ENCODE data around the gene SNU13.

DNA sequence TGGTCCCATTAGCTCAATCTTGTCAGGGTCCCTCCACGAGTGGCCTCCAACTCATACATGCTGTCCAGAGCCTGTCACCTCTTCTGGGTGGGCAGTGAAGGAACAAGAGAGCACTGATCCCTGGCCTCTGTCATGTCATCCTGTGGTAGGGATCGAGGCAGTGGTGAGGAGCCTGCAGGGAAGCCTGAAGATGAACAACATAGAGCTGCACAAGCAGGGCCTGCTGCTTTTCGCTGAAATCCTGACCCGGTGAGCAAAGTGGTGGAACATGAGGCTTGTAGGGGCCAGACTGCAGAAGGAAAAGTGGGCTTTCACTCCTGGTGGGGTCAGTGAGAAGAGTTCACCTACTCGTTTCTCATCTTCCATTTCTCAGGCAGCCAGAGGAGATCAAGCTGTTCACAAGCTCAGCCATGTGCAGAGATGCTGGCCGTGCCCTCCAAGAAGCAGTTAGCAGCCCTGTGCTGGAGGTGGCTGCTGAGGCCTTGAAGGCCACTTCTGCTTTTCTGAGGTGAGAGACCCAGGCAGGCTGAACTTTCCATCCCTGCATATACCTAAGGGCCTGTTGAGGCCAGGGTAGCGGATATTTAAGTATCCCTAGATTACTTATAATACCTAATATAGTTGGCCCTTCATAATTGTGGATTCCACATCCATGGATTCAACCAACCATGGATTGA, 43.6 kb upstream of the SNU13 start:
- no peak for TF ChIP-seq EZH2phosphoT487 (IDR thresholded peaks at IDR 0.05; ENCODE audit: insufficient read depth, low read depth)
- TF ChIP-seq EZH2 (IDR thresholded peaks at IDR 0.05; ENCODE audit: insufficient read depth, poor library complexity, severe bottlenecking) = no peak
